Osteoblast (primary cell): ENCODE data around the gene IKZF5. TPM values are rescaled to one million over a fixed set of nuclear protein-coding genes. Genes with fewer than 3 reads are reported as not detected.

Experiments used
- DNase-seq: peaks from one replicate; pipeline ENCODE4 v3.0.0; 2011; ENCODE audit warnings: low spot score, mixed read lengths; ENCODE audit not compliant: insufficient read length; ENCODE audit errors: missing footprints
- H2AFZ ChIP-seq: 2 replicates; pipeline ENCODE4 v1.6.0; 2011; ENCODE audit warnings: mild to moderate bottlenecking, low read length
- H3K27ac ChIP-seq: 2 replicates; pipeline ENCODE4 v1.5.1; 2011; ENCODE audit warnings: mild to moderate bottlenecking, low read depth, low read length, moderate library complexity
- H3K27me3 ChIP-seq: 2 replicates; pipeline ENCODE4 v1.6.0; 2012; ENCODE audit warnings: mild to moderate bottlenecking, control low read depth, inconsistent platforms, low read length, moderate library complexity; ENCODE audit not compliant: insufficient read depth
- H3K36me3 ChIP-seq: 2 replicates; pipeline ENCODE4 v1.5.1; 2011; ENCODE audit warnings: mild to moderate bottlenecking, low read length, control low read depth, moderate library complexity; ENCODE audit not compliant: insufficient read depth
- H3K4me1 ChIP-seq: 2 replicates; pipeline ENCODE4 v1.5.1; 2011; ENCODE audit warnings: mild to moderate bottlenecking, low read length, control low read depth, moderate library complexity; ENCODE audit not compliant: insufficient read depth
- H3K4me2 ChIP-seq: 2 replicates; pipeline ENCODE4 v1.6.0; 2011; ENCODE audit warnings: mild to moderate bottlenecking, low read length; ENCODE audit not compliant: insufficient read depth
- H3K4me3 ChIP-seq: fragments of 200-600 bp; sonication (generic); 3 replicates; pipeline ENCODE4 v1.5.1; 2012; ENCODE audit warnings: mild to moderate bottlenecking, low read length, inconsistent platforms; ENCODE audit not compliant: insufficient read depth
- H3K79me2 ChIP-seq: 2 replicates; pipeline ENCODE4 v1.6.0; 2012; ENCODE audit warnings: mild to moderate bottlenecking, low read length, control low read depth, inconsistent platforms; ENCODE audit not compliant: insufficient read depth
- H3K9me3 ChIP-seq: 2 replicates; pipeline ENCODE4 v1.5.1; 2011; ENCODE audit warnings: low read depth, low read length, control low read depth
- H4K20me1 ChIP-seq: 2 replicates; pipeline ENCODE4 v1.6.0; 2012; ENCODE audit warnings: mild to moderate bottlenecking, low read length, control low read depth; ENCODE audit not compliant: insufficient read depth
- total RNA-seq: library from RNA; depleted of rRNA; stranded (reverse); fragments of >200 nt; gene quantifications from 2 replicates; pipeline ENCODE4 v1.2.3, GENCODE V29; 2012
- TF ChIP-seq, protein P1 (sequence below): IDR thresholded peaks from 2 replicates; pipeline ENCODE4 v1.5.1; 2011; ENCODE audit warnings: mild to moderate bottlenecking, low read depth, low read length, moderate library complexity; ENCODE audit errors: extremely low read depth

IKZF5 gene
- total RNA-seq, 1 donor, result 6.2 TPM

DNA sequence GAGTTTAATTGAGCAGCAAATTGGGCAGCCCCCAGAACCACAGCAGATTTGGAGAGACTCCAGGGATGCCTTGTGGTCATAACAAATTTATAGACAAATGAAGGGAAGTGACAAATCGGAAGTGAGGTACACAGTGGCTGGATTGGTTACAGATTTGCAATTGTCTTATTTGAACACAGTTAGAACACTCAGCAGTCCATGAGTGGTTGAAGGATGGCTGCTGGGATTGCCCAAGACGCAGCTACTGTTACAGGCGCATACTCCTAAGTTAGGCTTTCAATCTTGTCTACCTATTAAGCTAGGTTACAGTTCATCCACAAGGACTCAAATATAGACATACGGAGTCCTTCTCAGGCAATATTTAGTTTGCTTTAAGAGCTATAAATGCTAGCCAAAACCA, 7.6 kb upstream of the IKZF5 start:
- no peak overlapping the region for H3K4me3 ChIP-seq
- TF ChIP-seq, protein P1, sequence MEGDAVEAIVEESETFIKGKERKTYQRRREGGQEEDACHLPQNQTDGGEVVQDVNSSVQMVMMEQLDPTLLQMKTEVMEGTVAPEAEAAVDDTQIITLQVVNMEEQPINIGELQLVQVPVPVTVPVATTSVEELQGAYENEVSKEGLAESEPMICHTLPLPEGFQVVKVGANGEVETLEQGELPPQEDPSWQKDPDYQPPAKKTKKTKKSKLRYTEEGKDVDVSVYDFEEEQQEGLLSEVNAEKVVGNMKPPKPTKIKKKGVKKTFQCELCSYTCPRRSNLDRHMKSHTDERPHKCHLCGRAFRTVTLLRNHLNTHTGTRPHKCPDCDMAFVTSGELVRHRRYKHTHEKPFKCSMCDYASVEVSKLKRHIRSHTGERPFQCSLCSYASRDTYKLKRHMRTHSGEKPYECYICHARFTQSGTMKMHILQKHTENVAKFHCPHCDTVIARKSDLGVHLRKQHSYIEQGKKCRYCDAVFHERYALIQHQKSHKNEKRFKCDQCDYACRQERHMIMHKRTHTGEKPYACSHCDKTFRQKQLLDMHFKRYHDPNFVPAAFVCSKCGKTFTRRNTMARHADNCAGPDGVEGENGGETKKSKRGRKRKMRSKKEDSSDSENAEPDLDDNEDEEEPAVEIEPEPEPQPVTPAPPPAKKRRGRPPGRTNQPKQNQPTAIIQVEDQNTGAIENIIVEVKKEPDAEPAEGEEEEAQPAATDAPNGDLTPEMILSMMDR, result no peak
- no peak overlapping the region for H3K27ac ChIP-seq
- no peak overlapping the region for H3K4me2 ChIP-seq
- no peaks in the 10 kb centered on the region for H3K27me3 ChIP-seq
- H2AFZ ChIP-seq, result no peak overlapping the region
- H4K20me1 ChIP-seq, result no peaks in the 10 kb centered on the region
- no peaks in the 10 kb centered on the region for H3K79me2 ChIP-seq
- no peaks in the 10 kb centered on the region for H3K9me3 ChIP-seq
- DNase-seq, result no peak
- no peaks in the 10 kb centered on the region for H3K36me3 ChIP-seq
- H3K4me1 ChIP-seq, result no peaks in the 10 kb centered on the region

DNA sequence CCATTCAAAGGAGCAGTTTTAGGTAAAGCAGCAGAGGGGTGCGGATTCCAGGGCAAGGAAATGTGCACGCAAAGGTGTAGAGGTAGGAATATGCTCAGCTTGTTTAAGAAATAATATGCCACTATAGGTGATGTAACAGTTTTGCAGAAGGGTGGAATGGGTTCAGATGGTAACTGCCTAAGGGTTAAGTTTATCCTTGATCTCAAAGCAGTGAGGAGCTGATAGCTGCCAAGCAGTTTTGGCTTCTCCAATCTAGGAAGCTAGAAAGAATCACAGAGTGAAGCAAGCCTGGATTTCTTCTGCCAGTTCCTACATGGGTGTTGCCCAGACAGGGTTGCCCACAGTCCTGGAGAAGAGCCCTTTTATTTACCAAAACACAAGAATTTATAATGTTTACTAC, 6.2 kb upstream of the IKZF5 start:
- Histone ChIP-seq H3K9me3 (no peaks in the 10 kb centered on the region), H3K4me1 (peaks cover under 1% of the 10 kb centered on the region), H3K27ac (no peak overlapping the region), H3K27me3 (no peaks in the 10 kb centered on the region), H2AFZ (no peak overlapping the region), H3K79me2 (no peaks in the 10 kb centered on the region), H3K36me3 (no peaks in the 10 kb centered on the region), H3K4me2 (no peak overlapping the region), H3K4me3 (no peak overlapping the region), H4K20me1 (no peaks in the 10 kb centered on the region)
- TF ChIP-seq, protein P1, result no peak
- no peak for DNase-seq

DNA sequence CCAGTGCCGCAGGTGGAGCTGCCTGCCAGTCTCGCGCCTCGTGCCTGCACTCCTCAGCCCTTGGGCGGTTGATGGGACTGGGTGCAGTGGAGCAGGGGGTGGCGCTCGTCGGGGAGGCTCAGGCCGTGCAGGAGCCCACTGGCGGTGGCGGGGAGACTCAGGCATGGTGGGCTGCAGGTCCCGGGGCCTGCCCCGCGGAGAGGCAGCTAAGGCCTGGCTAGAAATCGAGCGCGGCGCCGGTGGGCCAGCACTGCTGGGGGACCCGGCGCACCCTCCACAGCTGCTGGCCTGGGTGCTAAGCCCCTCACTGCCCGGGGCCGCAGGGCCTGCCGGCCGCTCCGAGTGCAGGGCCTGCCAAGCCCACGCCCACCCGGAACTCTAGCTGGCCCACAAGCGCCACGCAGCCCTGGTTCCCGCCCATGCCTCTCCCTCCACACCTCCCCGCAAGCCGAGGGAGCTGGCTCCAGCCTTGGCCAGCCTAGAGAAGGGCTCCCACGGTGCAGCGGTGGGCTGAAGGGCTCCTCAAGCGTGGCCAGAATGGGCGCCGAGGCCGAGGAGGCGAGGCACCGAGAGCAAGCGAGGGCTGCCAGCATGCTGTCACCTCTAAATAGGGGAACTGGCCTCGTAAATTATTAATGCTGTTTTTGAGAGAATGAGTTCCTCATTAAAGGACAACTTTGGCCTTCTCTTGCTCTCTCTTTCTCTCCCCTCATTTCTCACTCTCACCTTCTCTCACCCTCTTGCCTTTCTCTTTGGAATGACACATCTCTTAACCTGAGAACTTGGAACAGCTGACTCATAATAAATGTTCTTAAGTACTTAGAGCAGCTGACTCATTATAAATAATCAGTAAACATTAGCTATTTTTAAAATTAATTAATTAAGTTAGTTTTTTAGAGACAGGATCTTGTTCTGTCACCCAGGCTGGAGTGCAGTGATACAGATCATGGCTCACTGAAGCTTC, 5.1 kb upstream of the IKZF5 start:
- Histone ChIP-seq H3K4me3 (no peak overlapping the region), H3K27ac (no peak overlapping the region), H4K20me1 (no peaks in the 10 kb centered on the region), H3K27me3 (no peaks in the 10 kb centered on the region), H3K9me3 (no peaks in the 10 kb centered on the region), H2AFZ (no peak overlapping the region), H3K4me2 (no peak overlapping the region), H3K36me3 (no peaks in the 10 kb centered on the region), H3K79me2 (no peaks in the 10 kb centered on the region), H3K4me1 (peaks cover 7% of the 10 kb centered on the region)
- TF ChIP-seq, protein P1, result no peak
- DNase-seq, result no peak

DNA sequence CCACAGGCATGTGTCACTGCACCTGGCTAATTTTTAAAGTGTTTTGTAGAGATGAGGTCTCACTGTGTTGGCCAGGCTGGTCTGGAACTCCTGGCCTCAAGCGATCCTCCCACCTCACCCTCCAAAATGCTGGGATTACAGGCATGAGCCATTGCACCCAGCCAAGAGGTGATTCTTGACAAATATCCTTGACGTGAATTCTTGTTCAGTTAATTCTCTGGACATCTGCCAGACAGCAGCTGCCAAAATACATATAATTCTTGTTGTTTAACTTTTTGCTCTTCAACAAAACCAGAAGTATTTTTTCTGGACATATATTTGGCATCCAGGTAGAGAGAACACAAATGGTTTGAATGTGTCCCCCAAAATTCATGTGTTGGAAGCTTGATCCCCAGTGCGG, 3.4 kb upstream of the IKZF5 start:
- Histone ChIP-seq H3K9me3 (no peaks in the 10 kb centered on the region), H3K4me1 (peaks cover 15% of the 10 kb centered on the region), H3K79me2 (peaks cover 16% of the 10 kb centered on the region), H4K20me1 (peaks cover 4% of the 10 kb centered on the region), H3K27me3 (no peaks in the 10 kb centered on the region), H3K36me3 (no peaks in the 10 kb centered on the region), H2AFZ (no peak overlapping the region), H3K27ac (no peak overlapping the region), H3K4me2 (no peak overlapping the region), H3K4me3 (no peak overlapping the region)
- TF ChIP-seq, protein P1, result no peak
- no peak for DNase-seq
